ENCODE data around the gene TRAK2.

DNA sequence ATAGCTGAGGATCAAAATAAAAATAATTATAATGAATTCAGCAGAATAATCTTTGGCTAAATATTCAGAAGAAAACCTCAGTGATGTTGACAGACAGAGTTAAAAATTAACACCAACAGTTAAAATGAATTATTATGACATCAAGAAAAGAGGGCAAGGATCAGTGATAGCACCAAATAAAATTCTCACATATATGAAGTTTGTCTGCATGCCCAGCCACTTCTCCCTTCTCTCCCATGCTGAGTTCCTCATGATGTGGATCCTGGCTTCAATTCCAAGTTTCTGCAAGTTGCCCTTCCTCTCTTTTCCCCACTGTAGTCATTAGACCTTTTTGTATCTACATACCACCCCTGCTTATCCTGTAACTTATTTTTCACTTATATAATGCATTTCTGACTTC, 7.1 kb upstream of the TRAK2 start:
- TF ChIP-seq, protein P1, sequence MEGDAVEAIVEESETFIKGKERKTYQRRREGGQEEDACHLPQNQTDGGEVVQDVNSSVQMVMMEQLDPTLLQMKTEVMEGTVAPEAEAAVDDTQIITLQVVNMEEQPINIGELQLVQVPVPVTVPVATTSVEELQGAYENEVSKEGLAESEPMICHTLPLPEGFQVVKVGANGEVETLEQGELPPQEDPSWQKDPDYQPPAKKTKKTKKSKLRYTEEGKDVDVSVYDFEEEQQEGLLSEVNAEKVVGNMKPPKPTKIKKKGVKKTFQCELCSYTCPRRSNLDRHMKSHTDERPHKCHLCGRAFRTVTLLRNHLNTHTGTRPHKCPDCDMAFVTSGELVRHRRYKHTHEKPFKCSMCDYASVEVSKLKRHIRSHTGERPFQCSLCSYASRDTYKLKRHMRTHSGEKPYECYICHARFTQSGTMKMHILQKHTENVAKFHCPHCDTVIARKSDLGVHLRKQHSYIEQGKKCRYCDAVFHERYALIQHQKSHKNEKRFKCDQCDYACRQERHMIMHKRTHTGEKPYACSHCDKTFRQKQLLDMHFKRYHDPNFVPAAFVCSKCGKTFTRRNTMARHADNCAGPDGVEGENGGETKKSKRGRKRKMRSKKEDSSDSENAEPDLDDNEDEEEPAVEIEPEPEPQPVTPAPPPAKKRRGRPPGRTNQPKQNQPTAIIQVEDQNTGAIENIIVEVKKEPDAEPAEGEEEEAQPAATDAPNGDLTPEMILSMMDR (IDR thresholded peaks at IDR 0.05): no peak
- no peak for TF ChIP-seq EP300 (IDR thresholded peaks at IDR 0.05)
